HG03045 (cell line): Measurements from ENCODE around the gene CNGA1.
"Not testable (repeated sequence)": the region's sequence is repeated elsewhere in the genome, so short reads cannot be mapped to it uniquely, and the experiment has no call there.

Experiments
- ATAC-seq: cut with Tn5 transposase; IDR thresholded peaks from one replicate; pipeline ENCODE4 v1.9.1; 2021; ENCODE audit warnings: mild to moderate bottlenecking, moderate library complexity; ENCODE audit not compliant: unreplicated experiment

The CNGA1 gene

DNA sequence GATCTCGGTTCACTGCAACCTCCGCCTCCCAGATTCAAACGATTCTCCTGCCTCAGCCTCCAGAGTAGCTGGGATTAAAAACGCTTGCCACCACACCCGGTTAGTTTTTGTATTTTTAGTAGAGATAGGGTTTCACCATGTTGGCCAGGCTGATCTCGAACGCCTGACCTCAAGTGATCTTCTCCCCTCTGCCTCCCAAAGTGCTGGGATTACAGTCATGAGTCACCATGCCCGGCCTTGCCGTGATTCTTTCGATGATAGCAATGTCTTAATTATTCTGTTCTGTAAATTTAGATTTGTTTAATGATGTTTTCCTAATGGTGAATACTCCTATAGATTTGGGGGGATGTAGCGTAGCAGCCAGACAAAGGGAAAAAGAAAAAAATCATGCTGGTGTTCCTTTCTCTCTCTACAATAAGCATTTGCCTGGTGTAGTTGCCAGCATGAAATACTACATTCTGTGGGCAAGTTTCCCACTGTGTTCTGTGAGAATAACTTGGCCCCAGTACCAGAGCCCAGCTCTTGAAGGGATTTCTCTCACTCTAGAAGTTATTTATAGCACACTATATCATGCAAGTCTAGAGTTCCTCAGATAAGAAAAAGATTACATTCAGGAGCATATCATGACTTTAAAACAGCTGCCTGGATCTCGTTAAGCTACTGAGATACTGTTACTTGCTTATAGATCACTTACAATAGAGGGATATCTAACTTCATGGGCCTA, 15.5 kb upstream of the CNGA1 start:
- no peak for ATAC-seq

DNA sequence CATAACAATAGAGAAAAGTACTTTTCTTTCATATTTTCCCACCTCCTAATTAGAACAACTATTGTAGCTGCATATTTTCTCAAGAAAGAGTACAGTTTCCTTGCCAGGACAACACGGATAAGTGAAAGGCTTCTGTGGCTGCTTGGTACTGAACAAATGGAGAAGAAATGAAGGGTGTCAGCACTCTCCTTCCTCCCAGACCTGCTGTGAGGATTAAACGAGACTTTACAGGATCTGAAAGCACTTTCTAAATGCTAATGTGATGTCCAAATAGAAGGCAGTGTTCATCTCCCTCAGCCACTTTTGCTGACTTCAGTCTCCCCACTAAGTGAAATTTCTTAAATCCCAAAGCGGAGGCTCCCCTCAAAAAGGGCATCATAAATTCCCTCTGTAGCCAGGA, 14.0 kb upstream of the CNGA1 start:
- ATAC-seq: no peak

DNA sequence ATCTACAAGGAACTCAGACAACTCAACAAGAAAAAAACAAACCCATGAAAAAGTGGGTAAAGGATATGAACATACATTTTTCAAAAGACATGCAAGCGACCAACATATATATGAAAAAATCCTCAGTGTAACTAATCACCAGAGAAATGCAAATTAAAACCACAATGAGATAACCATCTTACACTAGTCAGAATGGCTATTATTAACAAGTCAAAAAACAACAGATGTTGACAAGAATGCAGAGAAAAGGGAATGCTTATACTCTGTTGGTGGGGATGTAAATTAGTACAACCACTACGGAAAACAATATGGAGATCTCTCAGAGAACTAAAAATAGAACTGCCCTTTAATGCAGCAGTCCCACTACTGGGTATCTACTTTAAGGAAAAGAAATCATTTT, 12.2 kb upstream of the CNGA1 start:
- peak; percentile 69 for ATAC-seq

DNA sequence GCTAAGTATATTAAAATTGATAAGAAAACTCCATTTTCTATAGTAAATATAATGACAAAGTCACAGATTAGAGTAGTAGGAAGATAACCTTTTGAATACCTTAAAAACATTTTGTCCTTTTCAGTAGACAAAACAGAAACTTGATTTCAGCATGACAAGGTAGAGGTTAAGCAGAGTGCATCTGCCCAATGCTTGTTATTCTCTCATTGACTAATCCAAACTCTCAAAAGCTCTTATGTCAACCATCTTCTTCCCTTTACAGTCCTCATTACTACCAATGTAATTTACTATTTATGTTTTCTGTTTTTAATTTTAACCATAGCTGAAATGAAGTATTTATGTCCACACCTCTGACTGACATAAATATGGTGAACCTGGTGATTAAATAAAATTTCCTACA, 11.2 kb upstream of the CNGA1 start:
- peak; percentile 69 for ATAC-seq

DNA sequence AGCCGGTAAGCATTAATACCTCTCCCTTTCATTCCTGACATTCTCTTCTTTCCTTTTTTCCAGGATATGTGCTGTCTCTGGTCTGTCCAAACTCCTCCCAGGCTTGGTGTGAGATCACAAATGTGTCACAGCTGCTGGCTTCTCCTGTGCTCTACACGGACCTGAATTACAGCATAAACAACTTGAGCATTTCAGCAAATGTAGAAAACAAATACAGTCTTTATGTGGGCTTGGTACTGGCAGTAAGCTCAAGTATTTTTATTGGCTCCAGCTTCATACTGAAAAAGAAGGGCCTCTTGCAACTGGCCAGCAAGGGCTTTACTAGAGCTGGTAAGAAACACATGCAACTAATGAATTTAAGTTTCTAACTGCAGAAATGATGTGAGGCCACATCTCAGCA, 8.5 kb upstream of the CNGA1 start:
- ATAC-seq: no peak

DNA sequence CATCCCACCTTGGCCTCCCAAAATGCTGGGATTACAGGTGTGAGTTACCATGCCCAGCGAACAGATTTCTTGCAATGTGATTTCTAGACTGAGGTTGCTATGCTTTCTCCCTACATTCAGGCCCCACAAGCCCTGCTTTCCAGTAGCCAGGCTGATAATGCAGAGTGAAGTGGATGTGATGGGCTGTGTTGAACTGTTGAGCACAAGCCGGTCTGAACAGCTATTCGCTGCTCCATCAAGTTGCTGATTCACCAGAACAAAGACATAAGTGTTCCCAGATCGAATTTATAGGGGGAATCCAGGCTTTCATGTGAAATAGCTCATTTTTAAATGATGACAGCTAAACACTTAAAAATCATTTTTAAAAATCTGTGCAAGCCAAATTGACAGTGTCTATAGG, 8.0 kb upstream of the CNGA1 start:
- no peak for ATAC-seq

DNA sequence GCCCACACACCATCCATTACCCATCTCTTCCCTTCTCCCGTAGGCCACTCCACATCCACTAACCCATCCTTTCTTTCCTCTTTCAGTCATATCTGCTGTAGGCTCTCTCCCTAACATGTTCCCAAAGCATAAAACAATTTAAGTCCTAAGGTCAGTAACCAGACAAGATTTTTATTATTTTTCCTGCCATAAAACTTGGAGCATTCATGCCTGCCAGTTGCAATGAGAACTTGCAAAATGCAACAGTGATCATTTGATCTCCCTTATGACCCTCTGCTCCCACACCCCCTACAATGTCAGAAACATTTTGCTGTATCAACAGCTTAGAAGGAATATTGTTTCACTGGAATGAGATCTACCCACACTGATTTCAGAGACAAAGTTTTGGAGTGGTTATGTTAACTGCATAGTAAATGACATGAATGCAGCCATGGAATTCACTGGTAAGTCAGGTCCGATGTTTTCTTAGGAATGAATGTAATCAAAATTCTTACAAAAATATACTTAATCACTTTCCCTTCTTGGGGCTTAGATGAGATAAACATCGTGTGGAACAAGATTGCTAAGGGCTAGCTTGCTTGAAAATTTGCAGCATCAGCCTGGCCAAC, 5.8 kb upstream of the CNGA1 start:
- no peak for ATAC-seq

DNA sequence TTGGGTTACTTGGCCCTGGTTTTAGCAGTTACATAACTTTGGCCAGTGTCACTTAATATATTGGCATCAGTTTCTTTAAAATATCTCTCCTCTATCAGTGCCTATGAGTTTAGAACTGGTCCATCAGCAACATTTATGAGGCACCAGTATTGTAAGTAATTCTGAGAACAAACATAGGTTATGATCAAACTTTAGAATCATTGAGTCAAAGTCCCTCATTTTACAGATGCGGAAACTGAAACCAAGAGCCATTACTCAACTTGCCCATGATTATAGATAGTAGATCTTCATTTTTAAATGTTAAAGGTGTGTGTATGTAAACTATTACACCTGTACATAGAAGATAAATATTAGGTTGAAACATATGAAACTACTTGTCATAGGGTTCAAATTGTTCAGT, 4.6 kb upstream of the CNGA1 start:
- no peak for ATAC-seq

DNA sequence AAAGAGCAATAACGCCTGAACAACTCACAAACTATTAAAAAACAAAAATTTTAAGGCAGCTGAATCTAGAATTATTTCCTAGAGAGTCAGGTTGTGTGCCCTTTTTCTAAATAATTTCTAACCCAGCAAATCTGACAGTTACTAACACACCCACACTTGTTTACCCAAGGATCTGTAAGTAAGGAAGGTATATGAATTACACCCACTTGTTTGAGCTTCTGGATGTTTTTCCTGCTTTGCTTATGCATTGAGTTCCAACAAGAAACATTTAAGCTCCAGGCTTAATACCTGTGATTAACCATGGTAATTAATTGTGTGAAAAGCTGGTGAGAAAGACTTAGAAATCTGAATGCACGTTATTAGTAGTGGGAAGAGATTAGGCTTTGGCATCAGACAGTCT, 1.6 kb upstream of the CNGA1 start:
- no peak for ATAC-seq

DNA sequence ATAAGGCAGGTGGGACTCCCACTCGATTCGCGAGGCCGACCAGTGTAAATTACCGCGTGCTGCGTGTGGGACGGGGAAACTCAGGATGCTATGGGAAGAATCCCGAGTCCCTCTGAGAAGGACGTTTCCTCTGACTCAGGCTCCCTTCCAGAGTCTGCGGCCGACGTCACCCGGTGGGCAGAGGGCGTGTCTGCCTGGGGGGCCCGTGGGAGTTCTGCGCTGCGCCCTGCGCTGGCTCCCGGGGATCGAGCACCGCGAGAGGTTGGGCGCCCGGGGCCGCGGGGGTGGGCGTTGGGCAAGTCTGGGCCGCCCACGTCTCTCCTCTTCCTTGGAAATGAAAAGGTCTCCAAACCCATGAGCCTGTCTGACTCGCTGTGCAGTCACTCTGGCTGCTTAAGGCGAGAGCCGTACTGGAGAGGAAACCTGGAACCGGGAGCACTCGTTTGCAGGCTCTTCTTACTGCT, 659 bp upstream of the CNGA1 start:
- peak; percentile 9 for ATAC-seq

DNA sequence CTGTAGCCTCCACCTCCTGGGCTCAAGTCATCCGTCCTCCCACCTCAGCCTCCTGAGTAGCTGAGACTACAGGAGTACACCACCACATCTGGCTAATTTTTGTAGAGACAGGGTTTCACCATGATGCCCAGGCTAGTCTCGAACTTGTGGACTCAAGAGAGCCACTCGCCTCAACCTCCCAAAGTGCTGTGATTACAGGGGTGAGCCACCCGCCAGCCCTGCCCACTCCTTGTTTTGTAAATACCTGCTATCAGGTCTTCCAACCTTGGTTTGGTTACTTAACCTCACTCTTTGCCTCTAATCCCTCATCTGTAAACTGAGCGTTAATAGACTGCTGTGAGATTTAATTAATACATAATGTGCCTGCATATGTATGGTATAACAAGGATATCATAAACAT, 803 bp downstream of the CNGA1 start:
- ATAC-seq: no peak

DNA sequence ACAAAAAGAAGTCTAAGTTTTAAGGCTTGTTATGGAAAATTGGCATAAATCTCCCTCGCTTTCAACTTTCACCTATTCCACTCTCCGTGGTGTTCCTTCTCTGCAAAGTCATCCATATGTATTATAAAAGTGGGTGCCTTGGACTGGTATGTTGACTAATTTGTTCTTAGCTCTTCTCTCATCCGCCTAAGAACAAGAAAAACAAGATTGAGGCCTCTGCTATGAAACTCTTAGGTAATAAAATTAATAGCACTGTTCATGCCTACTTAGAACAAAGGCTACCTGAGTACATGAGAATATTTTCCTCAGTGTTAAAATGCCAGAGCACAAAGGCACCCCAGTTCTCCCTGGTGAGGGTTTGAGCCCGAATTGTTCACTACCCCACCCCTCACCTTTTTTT, 1.3 kb downstream of the CNGA1 start:
- ATAC-seq: no peak

DNA sequence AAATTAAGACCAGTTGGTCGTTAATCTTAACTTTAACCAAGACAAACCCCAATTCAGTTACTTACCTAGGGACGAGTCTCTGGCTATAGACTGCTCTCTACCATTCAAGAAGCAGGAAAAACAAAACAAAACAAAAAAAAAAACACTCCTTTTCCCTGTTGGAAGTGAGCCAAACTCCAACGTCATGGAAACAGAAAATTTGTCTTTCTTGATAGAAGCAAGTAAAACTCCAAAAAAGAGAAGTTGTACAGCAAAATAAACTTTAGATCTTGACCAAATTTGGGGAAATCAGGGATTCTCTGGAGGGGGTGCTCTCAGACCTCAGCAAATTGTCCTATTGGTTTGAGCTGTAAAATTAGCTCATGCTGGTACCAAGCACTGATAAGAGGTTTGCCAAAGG, 3.7 kb downstream of the CNGA1 start:
- ATAC-seq: no peak

DNA sequence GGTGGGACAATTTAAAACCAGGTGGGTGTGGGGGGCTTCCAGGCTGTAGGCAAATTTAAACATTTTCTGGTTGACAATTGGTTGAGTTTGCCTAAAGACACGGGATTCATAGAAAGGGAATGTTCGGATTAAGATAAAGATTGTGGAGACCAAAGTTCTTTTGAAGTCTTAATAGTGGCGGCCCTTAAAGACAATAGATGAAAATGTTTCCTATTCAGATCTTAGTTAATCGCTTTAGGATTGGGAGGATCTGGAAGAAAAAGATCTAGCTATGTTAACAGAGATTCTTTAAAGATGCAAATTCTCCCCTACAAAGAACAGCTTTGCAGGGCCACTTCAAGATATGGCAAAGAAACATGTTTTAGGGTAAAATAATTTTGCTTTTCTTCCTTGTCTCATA, 4.8 kb downstream of the CNGA1 start:
- ATAC-seq: no peak

DNA sequence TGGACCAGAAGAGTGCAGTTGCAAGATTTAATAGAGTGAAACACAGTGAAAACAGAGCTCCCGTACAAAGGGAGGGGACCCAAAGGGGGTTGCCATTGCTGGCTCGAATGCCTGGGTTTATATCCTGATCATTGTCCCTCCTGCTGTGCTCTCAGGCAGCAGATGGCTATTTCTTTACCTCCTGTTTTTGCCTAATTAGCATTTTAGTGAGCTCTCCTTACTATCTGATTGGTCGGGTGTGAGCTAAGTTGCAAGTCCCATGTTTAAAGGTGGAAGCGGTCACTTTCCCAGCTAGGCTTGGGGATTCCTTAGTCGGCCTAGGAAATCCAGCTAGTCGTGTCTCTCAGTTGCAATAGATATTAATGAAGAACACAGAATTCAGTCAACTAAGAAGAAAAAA, 5.6 kb downstream of the CNGA1 start:
- not testable (repeated sequence) for ATAC-seq

DNA sequence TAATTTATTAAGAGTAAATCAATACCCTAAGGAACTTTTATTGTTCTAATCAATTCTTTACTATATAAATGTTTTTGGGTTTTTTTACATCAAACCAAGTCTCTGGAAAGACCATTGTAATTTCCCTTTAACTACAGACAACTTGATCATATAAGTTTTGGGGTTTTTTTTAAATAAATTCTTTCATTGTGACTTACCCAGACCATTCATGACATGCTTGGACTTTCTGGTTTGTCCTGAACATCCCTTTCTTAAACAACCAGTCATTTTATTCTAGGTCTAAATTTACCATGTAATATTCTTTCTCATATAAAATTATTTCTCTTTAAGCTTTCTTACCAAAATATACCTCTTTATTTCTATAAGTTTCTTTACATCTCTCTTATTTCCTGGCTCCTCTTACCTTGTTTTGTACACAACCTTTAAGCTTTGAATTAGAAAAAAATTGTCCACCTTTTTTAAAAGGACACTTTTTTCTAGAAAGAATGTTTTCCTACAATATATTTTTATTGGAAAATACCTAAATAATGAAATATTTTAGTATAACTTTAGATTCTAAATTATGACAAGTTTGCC, 8.4 kb downstream of the CNGA1 start:
- ATAC-seq: no peak

DNA sequence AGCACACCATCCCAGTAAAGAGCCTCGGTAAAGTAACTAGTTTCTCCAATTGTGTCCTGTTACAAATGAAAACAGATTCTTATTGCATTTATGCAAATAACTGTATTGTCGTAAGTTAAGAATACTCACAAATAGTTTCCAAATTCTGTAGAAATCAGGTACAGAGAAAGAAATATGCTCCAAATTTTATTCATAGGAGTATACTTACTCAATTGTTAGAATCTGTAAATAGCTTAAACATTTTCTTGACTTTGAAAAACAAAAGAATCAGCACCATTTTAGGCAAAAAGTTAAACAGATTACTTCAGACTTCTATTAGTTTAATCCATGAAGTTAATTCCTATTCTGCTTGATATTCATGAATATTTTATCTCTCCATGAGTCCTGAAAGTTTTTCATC, 10.7 kb downstream of the CNGA1 start:
- ATAC-seq: no peak

DNA sequence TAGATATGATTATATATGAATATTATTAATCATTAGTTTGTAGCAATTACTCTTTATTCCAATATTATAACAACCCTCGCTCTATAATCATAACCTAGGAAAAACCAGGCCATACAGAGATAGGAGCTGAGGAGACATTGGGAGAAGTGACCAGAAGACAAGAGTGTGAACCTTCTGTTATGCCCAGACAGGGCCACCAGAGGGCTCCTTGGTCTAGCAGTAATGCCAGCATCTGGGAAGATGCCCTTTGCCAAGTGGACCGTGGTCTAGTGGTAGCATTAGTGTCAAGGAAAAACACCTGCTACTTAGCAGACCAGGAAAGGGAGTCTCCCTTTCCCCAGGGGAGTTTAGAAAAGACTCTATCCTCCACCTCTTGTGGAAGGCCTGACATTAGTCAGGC, 12.9 kb downstream of the CNGA1 start:
- not testable (repeated sequence) for ATAC-seq

DNA sequence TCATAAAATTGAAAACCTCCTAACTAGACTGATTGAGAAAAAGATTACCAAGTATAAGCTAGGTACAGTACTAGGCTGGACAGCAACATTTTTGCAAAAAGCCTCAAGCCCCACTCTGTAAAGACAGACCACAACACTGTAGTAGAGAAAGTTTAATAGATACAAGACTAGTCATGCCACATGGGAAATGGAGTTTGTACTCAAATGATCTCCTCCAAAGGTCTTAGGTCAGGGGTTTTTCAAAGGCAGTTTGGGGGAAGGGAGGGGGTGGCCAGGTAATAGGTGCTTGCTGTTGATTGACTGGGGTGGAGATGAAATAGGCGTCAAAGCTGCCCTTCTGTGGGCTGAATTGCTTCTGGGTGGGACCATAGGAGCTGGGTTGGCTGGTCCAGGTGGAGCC, 14.2 kb downstream of the CNGA1 start:
- ATAC-seq: no peak

DNA sequence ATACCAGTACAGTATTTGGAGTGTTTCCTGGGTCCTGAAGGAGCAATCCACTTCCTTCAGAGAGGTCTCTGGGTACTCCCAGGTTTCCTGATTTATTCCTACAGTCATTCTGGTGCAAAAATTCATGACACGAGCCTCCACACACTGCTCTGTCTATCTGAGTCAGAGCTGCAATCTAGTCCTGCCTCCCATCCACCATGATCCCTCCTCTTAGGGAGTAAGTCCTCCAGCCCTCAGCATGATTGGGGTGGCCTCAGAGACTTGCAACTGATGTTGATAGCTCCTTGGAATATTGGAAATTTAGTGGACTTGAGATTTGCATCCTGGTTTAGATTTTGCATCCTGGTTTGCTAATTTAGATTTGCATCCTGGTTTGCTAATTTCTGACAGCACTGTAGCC, 20.5 kb downstream of the CNGA1 start:
- ATAC-seq: no peak

DNA sequence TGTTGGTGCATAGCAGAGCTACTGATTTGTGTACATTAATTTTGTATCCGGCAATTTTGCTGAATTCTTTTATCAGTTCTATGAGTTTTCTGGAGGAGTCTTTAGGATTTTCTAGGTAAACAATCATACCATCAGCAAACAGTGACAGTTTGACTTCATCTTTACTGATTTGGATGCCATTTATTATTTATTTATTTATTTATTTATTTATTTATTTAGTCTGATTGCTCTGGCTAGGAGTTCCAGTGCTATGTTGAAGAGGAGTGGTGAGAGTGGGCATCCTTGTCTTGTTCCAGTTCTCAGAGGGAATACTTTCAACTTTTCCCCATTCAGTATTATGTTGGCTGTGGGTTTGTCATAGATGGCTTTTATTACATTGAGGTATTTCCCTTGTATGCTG, 24.0 kb downstream of the CNGA1 start:
- not testable (repeated sequence) for ATAC-seq

DNA sequence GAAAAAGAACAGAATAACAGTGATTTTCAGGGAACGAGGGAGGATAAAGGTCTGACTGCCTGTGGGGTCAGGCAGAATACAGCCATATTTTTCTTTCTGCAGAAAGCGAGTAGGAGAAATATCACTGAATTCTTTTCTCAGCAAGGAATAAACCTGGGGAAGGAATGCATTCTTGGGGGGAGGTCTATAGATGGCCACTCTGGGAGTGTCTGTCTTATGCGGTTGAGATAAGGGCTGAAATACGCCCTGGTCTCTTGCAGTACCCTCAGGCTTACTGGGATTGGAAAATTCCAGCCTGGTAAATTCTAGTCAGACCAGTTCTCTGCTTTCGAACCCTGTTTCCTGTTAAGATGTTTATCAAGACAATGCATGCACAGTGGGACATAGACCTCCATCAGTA, 26.3 kb downstream of the CNGA1 start:
- ATAC-seq: no peak

DNA sequence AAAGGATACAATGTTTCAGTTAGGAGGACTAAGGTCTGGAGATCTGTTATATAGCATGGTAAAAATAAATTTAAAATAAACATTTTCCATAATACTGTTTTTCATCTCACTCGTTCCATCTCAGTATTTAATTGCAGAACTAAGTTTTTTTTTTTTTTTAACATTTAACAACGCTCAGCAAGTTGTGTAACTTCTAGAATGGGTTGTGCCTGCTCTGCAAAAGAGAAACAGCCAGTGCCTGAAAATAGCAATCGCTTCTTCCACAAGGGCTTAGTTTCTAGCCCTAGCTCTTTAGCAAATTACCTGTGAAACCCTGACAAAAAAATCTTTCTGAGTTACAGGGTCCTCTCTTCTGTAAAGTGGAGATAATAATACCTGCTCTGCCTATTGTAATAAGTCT, 41.9 kb downstream of the CNGA1 start:
- ATAC-seq: no peak
